H9 (cell line): ENCODE results near the gene XXYLT1. TPM values are rescaled to one million over a fixed set of nuclear protein-coding genes. Genes with fewer than 3 reads are reported as not detected.

Source experiments
- DNase-seq: peaks from one replicate; pipeline ENCODE4 v3.0.0-alpha.2; 2017
- H2AFZ ChIP-seq: one replicate; pipeline ENCODE4 v1.6.1; 2013; ENCODE audit warnings: mild to moderate bottlenecking, low read length, control low read depth, moderate library complexity
- H2AK5ac ChIP-seq: 2 replicates; pipeline ENCODE4 v1.6.1; 2013; ENCODE audit warnings: low read length, control low read depth, mixed read lengths; ENCODE audit not compliant: insufficient read length
- H2BK120ac ChIP-seq: one replicate; pipeline ENCODE4 v1.6.1; 2013; ENCODE audit warnings: low read depth, mild to moderate bottlenecking, low read length, control low read depth, inconsistent platforms; ENCODE audit not compliant: poor library complexity, severe bottlenecking
- H2BK12ac ChIP-seq: 2 replicates; pipeline ENCODE4 v1.6.1; 2013; ENCODE audit warnings: low read length, control low read depth, mixed read lengths, low read depth; ENCODE audit not compliant: insufficient read length
- H2BK15ac ChIP-seq: 2 replicates; pipeline ENCODE4 v1.6.1; 2013; ENCODE audit warnings: low read depth, low read length, control low read depth
- H2BK20ac ChIP-seq: one replicate; pipeline ENCODE4 v1.6.1; 2013; ENCODE audit warnings: low read depth, mild to moderate bottlenecking, low read length, control low read depth, inconsistent platforms; ENCODE audit not compliant: poor library complexity, severe bottlenecking
- H2BK5ac ChIP-seq: 2 replicates; pipeline ENCODE4 v1.6.1; 2013; ENCODE audit warnings: low read length, control low read depth, mixed read lengths; ENCODE audit not compliant: insufficient read length
- H3K14ac ChIP-seq: 2 replicates; pipeline ENCODE4 v1.6.1; 2013; ENCODE audit warnings: low read length, control low read depth; ENCODE audit not compliant: insufficient read depth
- H3K18ac ChIP-seq: 2 replicates; pipeline ENCODE4 v1.6.1; 2013; ENCODE audit warnings: low read depth, mild to moderate bottlenecking, mixed read lengths, low read length, control low read depth; ENCODE audit not compliant: insufficient read length
- H3K23ac ChIP-seq: 2 replicates; pipeline ENCODE4 v1.6.1; 2013; ENCODE audit warnings: low read length, control low read depth, mixed read lengths, low read depth; ENCODE audit not compliant: insufficient read length
- H3K23me2 ChIP-seq: 2 replicates; pipeline ENCODE4 v1.6.1; 2013; ENCODE audit warnings: low read depth, mild to moderate bottlenecking, mixed read lengths, low read length, control low read depth; ENCODE audit not compliant: insufficient read length, poor library complexity, severe bottlenecking
- H3K27ac ChIP-seq: 2 replicates; pipeline ENCODE4 v1.5.1; 2013; ENCODE audit warnings: low read length, control low read depth, mixed read lengths, low read depth; ENCODE audit not compliant: insufficient read length
- H3K27me3 ChIP-seq: 2 replicates; pipeline ENCODE4 v1.6.1; 2013; ENCODE audit warnings: low read length, control low read depth, inconsistent platforms; ENCODE audit not compliant: insufficient read depth
- H3K4ac ChIP-seq: 2 replicates; pipeline ENCODE4 v1.6.1; 2013; ENCODE audit warnings: low read depth, mild to moderate bottlenecking, control low read depth, inconsistent platforms, low read length, moderate library complexity
- H3K4me1 ChIP-seq: 2 replicates; pipeline ENCODE4 v1.6.1; 2013; ENCODE audit warnings: low read length, control low read depth, inconsistent platforms; ENCODE audit not compliant: insufficient read depth
- H3K4me2 ChIP-seq: 2 replicates; pipeline ENCODE4 v1.6.1; 2013; ENCODE audit warnings: low read length, control low read depth, mixed read lengths; ENCODE audit not compliant: insufficient read length, insufficient read depth
- H3K56ac ChIP-seq: 2 replicates; pipeline ENCODE4 v1.6.1; 2013; ENCODE audit warnings: low read depth, mild to moderate bottlenecking, mixed read lengths, low read length, control low read depth; ENCODE audit not compliant: insufficient read length
- H3K79me1 ChIP-seq: 2 replicates; pipeline ENCODE4 v1.6.1; 2013; ENCODE audit warnings: low read depth, mild to moderate bottlenecking, moderate library complexity, low read length, control low read depth, inconsistent platforms; ENCODE audit not compliant: insufficient read depth, poor library complexity, severe bottlenecking
- H3K79me2 ChIP-seq: 2 replicates; pipeline ENCODE4 v1.6.1; 2013; ENCODE audit warnings: low read length, control low read depth, inconsistent platforms; ENCODE audit not compliant: insufficient read depth
- H3K9ac ChIP-seq: 2 replicates; pipeline ENCODE4 v1.6.1; 2013; ENCODE audit warnings: low read length, control low read depth, mixed read lengths; ENCODE audit not compliant: insufficient read length; ENCODE audit errors: extremely low read depth
- H3K9me3 ChIP-seq: one replicate; pipeline ENCODE4 v1.6.1; 2013; ENCODE audit warnings: low read depth, low read length, inconsistent platforms; ENCODE audit not compliant: control insufficient read depth
- H3T11ph ChIP-seq: one replicate; pipeline ENCODE4 v1.6.1; 2013; ENCODE audit warnings: mild to moderate bottlenecking, low read length, control low read depth, inconsistent platforms
- H4K20me1 ChIP-seq: one replicate; pipeline ENCODE4 v1.6.1; 2013; ENCODE audit not compliant: control insufficient read depth, insufficient read length, insufficient read depth
- H4K5ac ChIP-seq: 2 replicates; pipeline ENCODE4 v1.6.1; 2013; ENCODE audit warnings: low read depth, mild to moderate bottlenecking, mixed read lengths, low read length, control low read depth; ENCODE audit not compliant: insufficient read length
- H4K8ac ChIP-seq: replicated peaks from 2 replicates; pipeline ENCODE4 v1.6.1; 2013; ENCODE audit warnings: low read length, control low read depth, mixed read lengths, low read depth; ENCODE audit not compliant: insufficient read length
- H4K91ac ChIP-seq: 2 replicates; pipeline ENCODE4 v1.6.1; 2013; ENCODE audit warnings: low read depth, mild to moderate bottlenecking, moderate library complexity, mixed read lengths, low read length, control low read depth; ENCODE audit not compliant: insufficient read length
- H3K27ac Mint-ChIP-seq, 3 experiments: 2 replicates in 2 of 3; 3 replicates in 1 of 3; pipeline ENCODE4 v1.8.0; 2020 to 2021; ENCODE audit warnings: mixed read lengths in 3 of 3, mild to moderate bottlenecking in 1 of 3, moderate library complexity in 1 of 3
- H3K27me3 Mint-ChIP-seq: 2 replicates; pipeline ENCODE4 v1.8.0; 2021; ENCODE audit warnings: low read depth, mild to moderate bottlenecking, moderate library complexity, mixed read lengths
- H3K36me3 Mint-ChIP-seq, 3 experiments: 2 replicates in 2 of 3; 3 replicates in 1 of 3; pipeline ENCODE4 v1.8.0; 2020 to 2021; ENCODE audit warnings: low read depth in 3 of 3, mixed read lengths in 3 of 3; ENCODE audit not compliant: insufficient read depth in 1 of 3
- H3K4me1 Mint-ChIP-seq, 2 experiments: 2 replicates each; pipeline ENCODE4 v1.8.0; 2020; ENCODE audit warnings: mixed read lengths in 2 of 2
- H3K4me3 Mint-ChIP-seq, 2 experiments: 2 replicates in 1 of 2; 3 replicates in 1 of 2; pipeline ENCODE4 v1.8.0; 2020 to 2021; ENCODE audit warnings: mild to moderate bottlenecking in 2 of 2, mixed read lengths in 2 of 2, moderate library complexity in 1 of 2
- H3K9me3 Mint-ChIP-seq, 2 experiments: 2 replicates in 1 of 2; 3 replicates in 1 of 2; pipeline ENCODE4 v1.8.0; 2020; ENCODE audit warnings: mild to moderate bottlenecking in 2 of 2, mixed read lengths in 2 of 2, moderate library complexity in 1 of 2
- CTCF ChIP-seq: fragments of 200-600 bp; sonication (generic); conservative IDR thresholded peaks from 3 replicates; pipeline ENCODE4 v1.8.0; 2021; ENCODE audit warnings: antibody characterized with exemption, mild to moderate bottlenecking
- WGBS: extraction: QIAGEN DNeasy Blood & Tissue Kit; methylation state at CpG from one replicate; pipeline ENCODE4 v1.1.7; 2013; ENCODE audit warnings: missing lambda C conversion rate, low lambda C conversion rate, mixed read lengths; ENCODE audit not compliant: insufficient read length; ENCODE audit errors: extremely low coverage; 5-methylcytosine and 5-hydroxymethylcytosine counted together
- total RNA-seq: library from RNA; stranded (reverse); gene quantifications from 2 replicates; pipeline ENCODE4 v1.2.1, GENCODE V29; 2021

The XXYLT1 gene
- total RNA-seq, 1 experiment from 2014 or later, result 22.7 TPM

GRCh38 chr3:195254454-195255175 lies 16.3 kb downstream of the XXYLT1 start:
- H3K27ac ChIP-seq, result no peak overlapping the region
- Mint-ChIP-seq H3K27me3 (no peaks in the 10 kb centered on the region; the same call in none of the 2 replicates), H3K9me3 (no peaks in the 10 kb centered on the region), H3K4me3 (no peak overlapping the region), H3K4me1 (peaks cover 51 to 65% of the 10 kb centered on the region in 2 experiments), H3K27ac (peak overlapping the region; percentile 45 to 94 (median 87); a peak in 6 of 7 replicates), H3K36me3 (peaks cover 0 to 3% (median 0%) of the 10 kb centered on the region in 3 experiments; a peak in 1 of 7 replicates)
- no peaks in the 10 kb centered on the region for H3K9me3 ChIP-seq
- no peak overlapping the region for H3T11ph ChIP-seq
- H3K56ac ChIP-seq, result no peak overlapping the region
- H2BK5ac ChIP-seq, result no peak overlapping the region
- H3K23me2 ChIP-seq, result peaks cover 4% of the 10 kb centered on the region
- no peak overlapping the region for H4K91ac ChIP-seq
- H4K5ac ChIP-seq, result no peak overlapping the region
- no peak overlapping the region for H3K14ac ChIP-seq
- no peaks in the 10 kb centered on the region for H3K79me1 ChIP-seq
- no peak overlapping the region for H2BK15ac ChIP-seq
- no peak overlapping the region for H4K8ac ChIP-seq
- H3K79me2 ChIP-seq, result peaks cover 17% of the 10 kb centered on the region; the same call in 1 of the 2 replicates
- no peak overlapping the region for H2BK120ac ChIP-seq
- H3K9ac ChIP-seq, result no peak overlapping the region
- H2AK5ac ChIP-seq, result no peak overlapping the region
- TF ChIP-seq CTCF, result no peak
- no peaks in the 10 kb centered on the region for H3K27me3 ChIP-seq
- no peak overlapping the region for H2BK20ac ChIP-seq
- peaks cover 6% of the 10 kb centered on the region for H3K4me1 ChIP-seq
- H4K20me1 ChIP-seq, result peaks cover 2% of the 10 kb centered on the region
- no CpG with 5 or more reads among the region's 16 CpGs for WGBS
- H3K4ac ChIP-seq, result no peak overlapping the region
- H3K23ac ChIP-seq, result no peak overlapping the region
- H3K4me2 ChIP-seq, result no peak overlapping the region
- no peak overlapping the region for H2AFZ ChIP-seq
- no peak overlapping the region for H2BK12ac ChIP-seq
- H3K18ac ChIP-seq, result no peak overlapping the region
- DNase-seq, result no peak
